Mesendoderm (in vitro differentiated cells): Measurements from ENCODE around the gene TMEM108.
A peak's percentile ranks its signal among the peaks of the same experiment; 100 is the strongest.

Experiments used
- DNase-seq: peaks from one replicate; pipeline ENCODE4 v3.0.0; 2013
- H2AK5ac ChIP-seq: 2 replicates; pipeline ENCODE4 v1.6.1; 2013; ENCODE audit warnings: low read length, inconsistent platforms
- H2BK120ac ChIP-seq: 2 replicates; pipeline ENCODE4 v1.6.1; 2013; ENCODE audit warnings: low read depth, mild to moderate bottlenecking, low read length, moderate library complexity, mixed read lengths
- H2BK15ac ChIP-seq: replicated peaks from 2 replicates; pipeline ENCODE4 v1.6.1; 2013; ENCODE audit warnings: low read depth, mild to moderate bottlenecking, moderate library complexity
- H2BK5ac ChIP-seq: 2 replicates; pipeline ENCODE4 v1.6.1; 2013; ENCODE audit warnings: low read length, inconsistent platforms
- H3K18ac ChIP-seq: 2 replicates; pipeline ENCODE4 v1.6.1; 2013; ENCODE audit warnings: mild to moderate bottlenecking, low read length, mixed read lengths
- H3K23ac ChIP-seq: one replicate; pipeline ENCODE4 v1.6.1; 2013; ENCODE audit warnings: low read length
- H3K27ac ChIP-seq: 2 replicates; pipeline ENCODE4 v1.5.1; 2013; ENCODE audit warnings: low read depth, mild to moderate bottlenecking, inconsistent platforms, low read length, moderate library complexity
- H3K27me3 ChIP-seq: 2 replicates; pipeline ENCODE4 v1.6.1; 2013; ENCODE audit warnings: low read length, control low read depth, mild to moderate bottlenecking, inconsistent platforms; ENCODE audit not compliant: insufficient read depth, poor library complexity
- H3K36me3 ChIP-seq: 2 replicates; pipeline ENCODE4 v1.6.1; 2013; ENCODE audit warnings: low read length, inconsistent platforms; ENCODE audit not compliant: control insufficient read depth, insufficient read depth
- H3K4ac ChIP-seq: one replicate; pipeline ENCODE4 v1.6.1; 2013; ENCODE audit warnings: low read depth, mild to moderate bottlenecking, low read length, moderate library complexity
- H3K4me1 ChIP-seq: 2 replicates; pipeline ENCODE4 v1.6.1; 2013; ENCODE audit warnings: low read depth, low read length, inconsistent platforms; ENCODE audit not compliant: control insufficient read depth
- H3K4me2 ChIP-seq: 2 replicates; pipeline ENCODE4 v1.6.1; 2013; ENCODE audit warnings: low read length
- H3K4me3 ChIP-seq: 2 replicates; pipeline ENCODE4 v1.5.1; 2013; ENCODE audit warnings: mild to moderate bottlenecking, low read length
- H3K56ac ChIP-seq: one replicate; pipeline ENCODE4 v1.6.1; 2013; ENCODE audit warnings: low read length
- H3K79me1 ChIP-seq: 2 replicates; pipeline ENCODE4 v1.6.1; 2013; ENCODE audit warnings: low read length, inconsistent platforms
- H3K79me2 ChIP-seq: 2 replicates; pipeline ENCODE4 v1.6.1; 2013; ENCODE audit warnings: mild to moderate bottlenecking, low read length; ENCODE audit not compliant: control insufficient read depth, insufficient read depth
- H3K9ac ChIP-seq: 2 replicates; pipeline ENCODE4 v1.6.1; 2013; ENCODE audit warnings: low read length, inconsistent platforms
- H4K5ac ChIP-seq: one replicate; pipeline ENCODE4 v1.6.1; 2013; ENCODE audit warnings: low read length
- H4K8ac ChIP-seq: one replicate; pipeline ENCODE4 v1.6.1; 2013; ENCODE audit warnings: low read depth, mild to moderate bottlenecking, control low read depth, low read length, moderate library complexity
- WGBS: extraction: QIAGEN DNeasy Blood & Tissue Kit; methylation state at CpG from one replicate; pipeline ENCODE4 v1.1.7; 2013; ENCODE audit warnings: low lambda C conversion rate, missing lambda C conversion rate; ENCODE audit not compliant: insufficient coverage; ENCODE audit errors: extremely low coverage; 5-methylcytosine and 5-hydroxymethylcytosine counted together

The TMEM108 gene

DNA sequence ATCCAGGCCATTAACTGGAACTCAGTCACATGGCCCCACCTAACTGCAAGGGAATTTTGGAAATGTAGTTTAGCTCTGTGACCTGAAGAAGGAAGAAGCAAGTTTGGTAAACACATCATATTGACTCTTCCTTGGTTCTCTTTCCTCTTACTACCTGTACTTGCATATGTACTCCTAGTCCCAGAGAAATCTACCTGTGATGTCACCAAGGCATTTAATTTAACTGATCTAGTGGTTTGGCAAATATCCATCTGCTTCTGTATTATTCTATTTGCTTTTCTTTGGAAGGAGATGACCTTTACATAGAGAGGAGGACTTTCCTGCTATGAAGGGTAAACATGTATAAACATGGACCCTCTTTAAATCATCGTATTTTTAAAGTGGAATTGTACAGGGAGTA is 150.8 kb downstream of the TMEM108 start:
- no peak overlapping the region for H2BK15ac ChIP-seq
- no CpG with 5 or more reads among the region's 1 CpG for WGBS
- no peak overlapping the region for H3K18ac ChIP-seq
- no peak overlapping the region for H3K4me3 ChIP-seq
- H3K27ac ChIP-seq, result no peak overlapping the region
- no peak overlapping the region for H3K4ac ChIP-seq
- DNase-seq, result no peak
- no peak overlapping the region for H4K8ac ChIP-seq
- no peak overlapping the region for H2AK5ac ChIP-seq
- no peaks in the 10 kb centered on the region for H3K79me2 ChIP-seq
- H3K56ac ChIP-seq, result no peak overlapping the region
- no peaks in the 10 kb centered on the region for H3K27me3 ChIP-seq
- no peak overlapping the region for H3K4me2 ChIP-seq
- no peak overlapping the region for H2BK120ac ChIP-seq
- H3K79me1 ChIP-seq, result no peaks in the 10 kb centered on the region
- no peak overlapping the region for H3K23ac ChIP-seq
- no peak overlapping the region for H3K9ac ChIP-seq
- H2BK5ac ChIP-seq, result no peak overlapping the region
- peaks cover 2% of the 10 kb centered on the region for H3K4me1 ChIP-seq
- H4K5ac ChIP-seq, result no peak overlapping the region
- no peaks in the 10 kb centered on the region for H3K36me3 ChIP-seq

DNA sequence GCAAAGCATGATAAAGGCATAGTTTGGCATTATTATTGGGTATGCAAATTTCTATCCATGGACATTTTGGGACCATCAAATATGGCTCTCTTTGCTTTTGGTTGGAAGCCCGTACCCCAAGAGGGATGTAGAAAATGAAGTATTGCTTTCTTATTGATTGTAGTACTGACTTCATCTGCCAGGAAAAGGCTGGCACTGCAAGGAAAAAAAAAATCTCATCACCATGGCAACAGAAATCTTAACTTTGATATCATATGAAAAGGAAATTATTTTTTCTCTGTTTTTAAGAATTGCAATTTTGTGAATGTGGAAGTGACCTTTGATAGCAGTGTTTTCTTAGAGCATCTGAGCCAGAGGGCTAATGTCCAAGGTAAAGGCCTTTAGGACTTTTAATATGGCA is 151.7 kb downstream of the TMEM108 start:
- Histone ChIP-seq H3K56ac (no peak overlapping the region), H2BK15ac (no peak overlapping the region), H4K5ac (no peak overlapping the region), H4K8ac (no peak overlapping the region), H3K79me2 (no peaks in the 10 kb centered on the region), H3K9ac (no peak overlapping the region), H3K23ac (no peak overlapping the region), H3K4me1 (peaks cover 2% of the 10 kb centered on the region), H3K36me3 (no peaks in the 10 kb centered on the region), H3K27me3 (no peaks in the 10 kb centered on the region), H2BK120ac (no peak overlapping the region), H3K27ac (no peak overlapping the region), H3K4me2 (no peak overlapping the region), H3K79me1 (no peaks in the 10 kb centered on the region), H3K4me3 (no peak overlapping the region), H2AK5ac (no peak overlapping the region), H3K4ac (no peak overlapping the region), H2BK5ac (no peak overlapping the region), H3K18ac (no peak overlapping the region)
- DNase-seq, result no peak
- WGBS, result no CpG with 5 or more reads among the region's 1 CpG

- H3K36me3 ChIP-seq, result no peaks in the 10 kb centered on the region
- no peak overlapping the region for H2AK5ac ChIP-seq
- no peak overlapping the region for H3K56ac ChIP-seq
- no peak overlapping the region for H3K4ac ChIP-seq
- WGBS, result no CpG with 5 or more reads among the region's 2 CpGs
- H3K79me2 ChIP-seq, result no peaks in the 10 kb centered on the region
- H3K79me1 ChIP-seq, result no peaks in the 10 kb centered on the region
- no peak overlapping the region for H3K23ac ChIP-seq
- no peaks in the 10 kb centered on the region for H3K27me3 ChIP-seq
- H4K8ac ChIP-seq, result no peak overlapping the region
- H4K5ac ChIP-seq, result no peak overlapping the region
- H3K4me3 ChIP-seq, result no peak overlapping the region
- H3K27ac ChIP-seq, result no peak overlapping the region
- H2BK15ac ChIP-seq, result no peak overlapping the region
- H2BK5ac ChIP-seq, result no peak overlapping the region
- peaks cover 2% of the 10 kb centered on the region for H3K4me1 ChIP-seq
- no peak for DNase-seq
- no peak overlapping the region for H3K18ac ChIP-seq
- no peak overlapping the region for H3K9ac ChIP-seq
- H3K4me2 ChIP-seq, result no peak overlapping the region
- H2BK120ac ChIP-seq, result no peak overlapping the region
These were observed 153.6 kb downstream of the TMEM108 start for GRCh38 chr3:133191818-133192217.

GRCh38 chr3:133192363-133192945 is 154.3 kb downstream of the TMEM108 start:
- peaks cover 2% of the 10 kb centered on the region for H3K4me1 ChIP-seq
- H2BK5ac ChIP-seq, result no peak overlapping the region
- no peak overlapping the region for H3K56ac ChIP-seq
- no peaks in the 10 kb centered on the region for H3K27me3 ChIP-seq
- H4K5ac ChIP-seq, result no peak overlapping the region
- no peak overlapping the region for H2BK120ac ChIP-seq
- no CpG with 5 or more reads among the region's 9 CpGs for WGBS
- H3K18ac ChIP-seq, result no peak overlapping the region
- H3K79me2 ChIP-seq, result no peaks in the 10 kb centered on the region
- H2BK15ac ChIP-seq, result no peak overlapping the region
- peak; percentile 68 for DNase-seq
- no peak overlapping the region for H3K9ac ChIP-seq
- H3K27ac ChIP-seq, result no peak overlapping the region
- no peak overlapping the region for H4K8ac ChIP-seq
- H3K36me3 ChIP-seq, result no peaks in the 10 kb centered on the region
- no peak overlapping the region for H2AK5ac ChIP-seq
- no peak overlapping the region for H3K23ac ChIP-seq
- H3K4me3 ChIP-seq, result no peak overlapping the region
- no peak overlapping the region for H3K4me2 ChIP-seq
- H3K79me1 ChIP-seq, result no peaks in the 10 kb centered on the region
- H3K4ac ChIP-seq, result no peak overlapping the region

DNA sequence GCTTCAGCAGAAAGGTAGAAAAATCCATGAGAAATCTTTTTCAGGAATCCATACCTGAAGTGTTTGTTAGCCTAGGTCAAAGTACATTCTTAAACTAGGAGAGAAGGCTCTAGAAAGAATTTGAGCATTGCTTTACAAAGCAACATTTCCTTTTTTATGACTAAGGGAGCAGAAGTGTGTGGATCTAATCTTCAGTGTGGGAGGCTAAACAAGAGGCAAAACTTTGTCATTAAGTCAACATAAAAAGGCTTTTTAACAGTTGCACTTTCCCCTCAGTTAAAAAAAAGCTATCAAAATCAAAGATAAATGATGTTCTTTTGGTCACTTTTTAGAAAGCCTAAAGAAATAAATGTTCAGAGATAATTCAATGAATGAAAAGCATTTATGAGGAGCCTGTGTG is 154.8 kb downstream of the TMEM108 start:
- no peak overlapping the region for H3K4me3 ChIP-seq
- H3K79me2 ChIP-seq, result no peaks in the 10 kb centered on the region
- H3K18ac ChIP-seq, result no peak overlapping the region
- no peak overlapping the region for H2BK120ac ChIP-seq
- H2AK5ac ChIP-seq, result no peak overlapping the region
- no peak overlapping the region for H2BK15ac ChIP-seq
- no peak for DNase-seq
- no peaks in the 10 kb centered on the region for H3K27me3 ChIP-seq
- no peak overlapping the region for H3K4ac ChIP-seq
- no peak overlapping the region for H3K9ac ChIP-seq
- H3K79me1 ChIP-seq, result no peaks in the 10 kb centered on the region
- H3K23ac ChIP-seq, result no peak overlapping the region
- no peak overlapping the region for H3K27ac ChIP-seq
- H3K4me1 ChIP-seq, result peaks cover 2% of the 10 kb centered on the region
- H2BK5ac ChIP-seq, result no peak overlapping the region
- H3K56ac ChIP-seq, result no peak overlapping the region
- no peak overlapping the region for H4K5ac ChIP-seq
- H4K8ac ChIP-seq, result no peak overlapping the region
- H3K36me3 ChIP-seq, result no peaks in the 10 kb centered on the region
- no peak overlapping the region for H3K4me2 ChIP-seq

- H2AK5ac ChIP-seq, result no peak overlapping the region
- H4K5ac ChIP-seq, result no peak overlapping the region
- no peak overlapping the region for H3K4ac ChIP-seq
- no peak overlapping the region for H2BK15ac ChIP-seq
- DNase-seq, result no peak
- no peak overlapping the region for H3K4me3 ChIP-seq
- peaks cover 2% of the 10 kb centered on the region for H3K4me1 ChIP-seq
- no peaks in the 10 kb centered on the region for H3K27me3 ChIP-seq
- H3K56ac ChIP-seq, result no peak overlapping the region
- H3K9ac ChIP-seq, result no peak overlapping the region
- no peaks in the 10 kb centered on the region for H3K79me2 ChIP-seq
- WGBS, result no CpG with 5 or more reads among the region's 3 CpGs
- no peak overlapping the region for H3K4me2 ChIP-seq
- no peak overlapping the region for H2BK5ac ChIP-seq
- H3K79me1 ChIP-seq, result no peaks in the 10 kb centered on the region
- H3K23ac ChIP-seq, result no peak overlapping the region
- no peak overlapping the region for H4K8ac ChIP-seq
- H3K36me3 ChIP-seq, result no peaks in the 10 kb centered on the region
- H3K27ac ChIP-seq, result no peak overlapping the region
- no peak overlapping the region for H3K18ac ChIP-seq
- H2BK120ac ChIP-seq, result no peak overlapping the region
These were observed 158.3 kb downstream of the TMEM108 start for GRCh38 chr3:133196527-133196926.
